GM13977 (cell line): ENCODE results near the gene MPDU1.

Experiments used
- DNase-seq: peaks from one replicate; pipeline ENCODE4 v3.0.0; 2012; ENCODE audit warnings: low spot score
- in situ Hi-C: fragments of 300-500 bp; cut with MboI; formaldehyde crosslinking; loops from one replicate; pipeline ENCODE4 v1.12.0; 2022; ENCODE audit warnings: low sequenced_read_pairs, low pct_unique_long_range_greater_than_20kb, mixed read lengths, inconsistent platforms; ENCODE audit not compliant: unreplicated experiment
- TF ChIP-seq, protein P1 (sequence below): IDR thresholded peaks from 2 replicates; pipeline ENCODE4 v1.5.1; 2012; ENCODE audit warnings: mild to moderate bottlenecking, control low read depth; ENCODE audit not compliant: insufficient read depth; ENCODE audit errors: extremely low read depth, missing control alignments

Gene MPDU1

DNA sequence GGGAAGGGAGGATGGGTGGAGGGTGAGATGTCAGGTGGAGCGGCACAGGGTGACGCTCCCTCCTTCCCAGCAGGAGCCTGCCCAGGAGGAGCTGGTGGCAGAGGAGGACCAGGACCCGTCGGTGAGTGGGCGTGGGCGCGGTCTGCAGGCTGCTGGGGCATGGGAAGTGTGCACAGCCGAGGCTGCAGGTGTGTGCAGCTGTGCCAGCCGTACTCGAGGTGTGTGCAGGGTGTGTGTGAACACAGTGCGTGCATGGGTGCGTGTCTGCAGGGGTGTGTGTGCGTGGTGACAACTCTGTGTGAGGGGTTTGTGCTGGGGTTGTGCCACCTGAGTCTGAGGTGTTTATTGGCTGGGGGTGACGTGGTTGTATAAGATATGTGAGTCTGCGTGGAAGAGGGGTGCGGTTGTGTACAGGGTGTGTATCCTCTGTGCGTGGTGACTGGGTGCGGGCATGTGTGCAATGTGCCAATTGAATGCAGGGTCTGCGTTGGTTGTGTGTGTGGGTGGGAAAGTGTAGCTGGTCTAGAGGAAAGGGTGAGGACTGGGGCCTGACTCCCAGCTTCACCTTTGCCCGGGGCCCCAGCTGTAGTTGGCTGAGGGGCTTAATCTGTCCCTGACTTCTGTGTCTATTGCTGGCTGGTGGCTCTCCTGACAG is 34.1 kb upstream of the MPDU1 start:
- in situ Hi-C loops: loop anchor here (25.0 kb wide), 1 partner anchor 187 kb away; the partner anchor contains the start of genes KCTD11 and TMEM95
- peak; percentile 52 for DNase-seq

DNA sequence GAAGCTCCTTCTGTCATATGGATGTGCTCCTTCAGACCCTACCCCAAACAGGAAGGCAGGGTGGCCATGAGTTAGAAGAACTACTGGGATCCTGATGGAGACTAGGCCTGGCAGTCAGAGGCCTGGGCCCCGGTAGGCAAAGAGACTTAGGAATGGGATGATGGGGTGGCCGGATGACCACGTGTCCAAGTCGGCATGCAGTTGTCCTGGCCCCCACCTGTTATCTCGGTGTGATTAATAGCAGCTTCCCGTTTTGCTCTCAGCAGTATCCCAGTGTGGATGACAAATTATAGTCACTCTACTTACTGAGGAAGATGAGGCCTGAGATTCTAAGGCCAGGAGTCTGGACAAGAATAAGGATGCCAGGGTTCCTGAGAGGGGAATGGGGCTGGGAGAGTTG is 33.3 kb upstream of the MPDU1 start:
- in situ Hi-C loops: loop anchor here (25.0 kb wide), 1 partner anchor 188 kb away; the partner anchor contains the start of genes KCTD11 and TMEM95
- no peak for DNase-seq
- TF ChIP-seq, protein P1, sequence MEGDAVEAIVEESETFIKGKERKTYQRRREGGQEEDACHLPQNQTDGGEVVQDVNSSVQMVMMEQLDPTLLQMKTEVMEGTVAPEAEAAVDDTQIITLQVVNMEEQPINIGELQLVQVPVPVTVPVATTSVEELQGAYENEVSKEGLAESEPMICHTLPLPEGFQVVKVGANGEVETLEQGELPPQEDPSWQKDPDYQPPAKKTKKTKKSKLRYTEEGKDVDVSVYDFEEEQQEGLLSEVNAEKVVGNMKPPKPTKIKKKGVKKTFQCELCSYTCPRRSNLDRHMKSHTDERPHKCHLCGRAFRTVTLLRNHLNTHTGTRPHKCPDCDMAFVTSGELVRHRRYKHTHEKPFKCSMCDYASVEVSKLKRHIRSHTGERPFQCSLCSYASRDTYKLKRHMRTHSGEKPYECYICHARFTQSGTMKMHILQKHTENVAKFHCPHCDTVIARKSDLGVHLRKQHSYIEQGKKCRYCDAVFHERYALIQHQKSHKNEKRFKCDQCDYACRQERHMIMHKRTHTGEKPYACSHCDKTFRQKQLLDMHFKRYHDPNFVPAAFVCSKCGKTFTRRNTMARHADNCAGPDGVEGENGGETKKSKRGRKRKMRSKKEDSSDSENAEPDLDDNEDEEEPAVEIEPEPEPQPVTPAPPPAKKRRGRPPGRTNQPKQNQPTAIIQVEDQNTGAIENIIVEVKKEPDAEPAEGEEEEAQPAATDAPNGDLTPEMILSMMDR: no peak

More for the DNA sequence above, 34.1 kb upstream of the MPDU1 start:
- TF ChIP-seq, protein P1: no peak

DNA sequence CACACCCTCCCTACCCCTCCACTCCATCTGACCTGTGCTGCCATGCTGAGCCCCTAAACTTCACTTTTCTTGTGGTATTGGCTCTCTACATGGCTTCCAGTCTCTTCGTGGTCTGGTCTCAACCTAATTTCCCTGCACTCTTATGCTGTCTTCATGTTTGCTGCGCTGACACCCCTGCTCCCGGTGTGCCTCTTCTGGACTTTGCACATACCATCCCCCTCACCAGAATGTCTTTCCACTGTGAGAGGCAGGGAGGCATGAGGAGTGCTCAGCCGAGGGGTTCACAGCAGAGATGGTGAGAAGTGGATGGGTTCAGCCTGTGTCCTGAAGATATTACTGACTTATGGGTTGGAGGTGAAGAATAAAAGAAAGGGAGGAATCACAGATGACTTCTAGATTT is 32.3 kb upstream of the MPDU1 start:
- in situ Hi-C loops: loop anchor here (25.0 kb wide), 1 partner anchor 189 kb away; the partner anchor contains the start of genes KCTD11 and TMEM95
- no peak for DNase-seq
- TF ChIP-seq, protein P1: no peak

DNA sequence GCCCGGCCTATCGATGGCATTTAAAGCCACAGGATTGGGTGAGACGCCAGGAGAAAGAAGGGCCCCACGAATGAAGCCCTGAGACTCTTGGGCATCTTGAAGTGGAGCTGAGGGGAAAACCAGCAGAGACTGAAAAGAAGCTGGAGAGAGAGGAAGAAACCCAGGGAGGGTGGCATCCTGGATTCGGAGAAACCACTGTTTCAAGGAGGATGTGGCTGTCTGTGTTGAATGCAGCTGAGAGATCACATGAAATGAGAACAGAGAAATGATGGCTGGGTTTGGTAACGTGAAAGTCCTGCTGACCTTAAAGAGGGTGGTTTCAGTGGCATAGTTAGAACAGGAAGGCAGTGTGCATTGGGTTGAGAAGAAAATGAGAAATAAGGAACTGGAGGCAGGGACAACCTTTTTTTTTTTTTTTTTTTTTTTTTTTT is 31.0 kb upstream of the MPDU1 start:
- in situ Hi-C loops: loop anchor here (25.0 kb wide), 1 partner anchor 190 kb away; the partner anchor contains the start of genes KCTD11 and TMEM95
- TF ChIP-seq, protein P1: no peak
- peak; percentile 74 for DNase-seq

DNA sequence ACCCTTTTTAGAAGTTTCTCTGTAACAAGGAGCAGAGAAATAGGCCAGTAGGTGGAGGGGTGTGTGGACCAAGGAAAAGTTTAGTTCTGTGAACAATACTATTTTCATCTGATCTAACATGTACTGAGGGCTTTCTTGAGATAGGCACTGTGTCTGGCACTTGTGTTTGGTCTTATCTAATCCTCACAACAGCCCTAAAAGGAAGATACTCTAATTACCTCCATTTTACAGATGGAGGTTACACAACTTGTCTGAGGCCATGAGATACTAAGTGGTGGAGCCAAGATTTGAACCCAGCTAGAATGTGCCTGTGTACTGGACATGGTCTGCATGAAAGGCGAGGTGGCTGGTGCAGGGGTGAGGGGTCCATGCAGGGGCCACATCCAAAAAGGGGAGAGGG is 30.3 kb upstream of the MPDU1 start:
- TF ChIP-seq, protein P1: no peak
- in situ Hi-C loops: loop anchor here (25.0 kb wide), 1 partner anchor 191 kb away; the partner anchor contains the start of genes KCTD11 and TMEM95
- DNase-seq: no peak

DNA sequence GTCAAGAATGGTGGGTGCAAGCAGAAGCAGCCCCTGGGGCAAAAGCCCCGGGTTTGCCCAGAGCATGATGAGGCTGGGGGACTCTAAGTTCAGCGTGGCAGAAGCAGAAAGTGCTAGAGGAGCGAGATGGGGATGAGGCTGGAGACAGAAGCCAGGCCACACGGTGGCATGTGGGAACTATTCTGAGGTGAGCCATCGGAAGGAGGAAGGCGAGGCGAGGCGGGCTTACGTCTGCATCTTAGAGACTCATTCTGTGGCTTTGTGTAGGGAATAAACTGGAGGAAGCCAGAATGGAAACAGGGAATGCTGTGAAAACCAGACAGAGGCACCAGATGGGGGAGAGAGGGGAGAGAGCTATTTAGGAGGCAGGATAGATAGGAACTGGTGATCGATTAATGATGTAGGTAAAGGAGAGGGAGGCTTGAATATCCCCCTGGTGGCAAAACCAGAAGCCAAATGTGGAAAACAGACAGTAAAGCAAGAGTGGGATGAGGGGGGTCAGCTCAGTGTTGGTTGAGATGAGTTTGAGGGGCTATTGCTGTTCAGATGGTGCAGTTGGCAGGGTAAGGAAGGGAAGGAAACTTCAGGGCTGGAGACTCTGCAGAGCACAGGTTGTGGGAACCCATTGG is 28.2 kb upstream of the MPDU1 start:
- DNase-seq: no peak
- TF ChIP-seq, protein P1: no peak
- in situ Hi-C loops: loop anchor here (5.0 to 25.0 kb wide), 2 partner anchors 38 to 193 kb away; partner anchors contain the start of genes KCTD11 and TMEM95
